Ovary (tissue), 3 donors: ENCODE data around the gene BMERB1.

Source experiments
- EP300 ChIP-seq: sonication (generic); formaldehyde crosslinking; IDR thresholded peaks from one replicate; pipeline ENCODE4 v1.6.1; 2017; ENCODE audit warnings: antibody characterized with exemption
- POLR2A ChIP-seq: fragments of 450-650 bp; IDR thresholded peaks from one replicate; pipeline ENCODE4 v1.6.1; 2017; ENCODE audit warnings: antibody characterized with exemption, mild to moderate bottlenecking, moderate library complexity
- TF ChIP-seq, protein P1 (sequence below), 3 donors: fragments of 450-650 bp in 2 of 3; fragments of 200-600 bp in 1 of 3; IDR thresholded peaks; one replicate each; pipeline versions ENCODE4 v1.5.1 to v1.8.0; 2016 to 2022; ENCODE audit warnings: antibody characterized with exemption in 3 of 3, mild to moderate bottlenecking in 1 of 3
- donor health status: DM: no; HTN: no; CAD: no.

DNA sequence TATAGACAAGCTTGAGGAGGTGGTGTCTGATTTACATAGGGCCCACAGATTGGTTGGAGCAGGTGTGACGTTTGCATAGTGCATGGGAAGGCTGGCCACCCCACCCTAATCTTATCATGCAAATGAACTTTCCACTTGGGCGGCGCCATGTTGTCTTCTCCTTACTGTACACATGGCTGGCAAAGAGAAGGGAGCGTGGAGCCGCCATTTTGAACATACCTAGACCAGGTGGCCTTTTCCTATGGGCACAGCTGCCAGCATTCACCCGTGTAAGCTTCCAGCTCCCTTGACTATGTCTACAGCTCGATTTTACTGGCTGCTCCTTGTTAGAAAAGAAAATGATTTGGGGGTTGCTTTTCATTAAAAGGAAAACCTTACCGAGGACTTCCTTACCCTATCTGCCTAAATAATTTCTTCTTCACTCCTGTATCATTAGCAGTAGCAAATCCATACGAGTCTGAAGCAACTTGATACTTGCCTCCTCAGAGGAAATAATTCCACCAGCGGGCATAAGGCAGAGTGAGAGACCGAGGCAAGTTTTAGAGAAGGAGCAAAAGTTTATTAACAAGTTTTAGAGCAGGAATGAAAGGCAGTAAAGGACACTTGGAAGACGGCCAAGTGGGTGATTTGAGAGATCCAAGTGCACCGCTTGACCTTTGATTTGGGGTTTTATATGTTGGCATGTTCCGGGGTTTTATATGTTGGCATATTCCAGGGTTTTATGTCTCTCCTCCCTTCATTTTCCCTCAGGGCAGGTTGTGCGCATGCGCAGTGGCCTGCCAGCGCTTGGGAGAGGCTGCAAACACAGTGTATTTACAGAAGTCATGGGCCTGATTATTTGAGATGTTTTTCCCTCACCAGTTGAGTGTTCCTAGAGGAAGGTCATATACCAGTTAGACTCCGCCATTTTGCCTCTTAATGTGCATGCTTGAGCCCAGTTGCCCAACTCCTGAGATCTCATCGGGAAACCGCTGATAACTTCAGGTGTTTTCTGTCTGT is 142.9 kb downstream of the BMERB1 start:
- TF ChIP-seq, protein P1, sequence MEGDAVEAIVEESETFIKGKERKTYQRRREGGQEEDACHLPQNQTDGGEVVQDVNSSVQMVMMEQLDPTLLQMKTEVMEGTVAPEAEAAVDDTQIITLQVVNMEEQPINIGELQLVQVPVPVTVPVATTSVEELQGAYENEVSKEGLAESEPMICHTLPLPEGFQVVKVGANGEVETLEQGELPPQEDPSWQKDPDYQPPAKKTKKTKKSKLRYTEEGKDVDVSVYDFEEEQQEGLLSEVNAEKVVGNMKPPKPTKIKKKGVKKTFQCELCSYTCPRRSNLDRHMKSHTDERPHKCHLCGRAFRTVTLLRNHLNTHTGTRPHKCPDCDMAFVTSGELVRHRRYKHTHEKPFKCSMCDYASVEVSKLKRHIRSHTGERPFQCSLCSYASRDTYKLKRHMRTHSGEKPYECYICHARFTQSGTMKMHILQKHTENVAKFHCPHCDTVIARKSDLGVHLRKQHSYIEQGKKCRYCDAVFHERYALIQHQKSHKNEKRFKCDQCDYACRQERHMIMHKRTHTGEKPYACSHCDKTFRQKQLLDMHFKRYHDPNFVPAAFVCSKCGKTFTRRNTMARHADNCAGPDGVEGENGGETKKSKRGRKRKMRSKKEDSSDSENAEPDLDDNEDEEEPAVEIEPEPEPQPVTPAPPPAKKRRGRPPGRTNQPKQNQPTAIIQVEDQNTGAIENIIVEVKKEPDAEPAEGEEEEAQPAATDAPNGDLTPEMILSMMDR (IDR thresholded peaks at IDR 0.05) = no peak
- TF ChIP-seq EP300 (no peak), POLR2A (no peak)
